Measurements from ENCODE around the gene ICA1L. TPM values are rescaled to one million over a fixed set of nuclear protein-coding genes. Genes with fewer than 3 reads are reported as not detected.

Gene ICA1L
- total and polyA plus RNA-seq, 12 donors: 7.2 to 17.5 (median 8.4) TPM

GRCh38 chr2:202782940-202783558, 88.5 kb downstream of the ICA1L start:
- intact Hi-C loops (cut with DNase I): no loop called here
- no peaks in the 10 kb centered on the region for H3K9me3 ChIP-seq (replicated peaks in 1 of 3)
- DNase-seq: no peak
- H3K36me3 ChIP-seq (replicated peaks in 1 of 2): no peaks in the 10 kb centered on the region
- no peak for TF ChIP-seq POLR2A (IDR thresholded peaks at IDR 0.05)
- TF ChIP-seq CTCF (IDR thresholded peaks at IDR 0.05): no peak
- WGBS, 4 donors: 28 to 39% (median 35%) methylated on average over 3 of the region's 3 CpGs
- no peaks in the 10 kb centered on the region for H3K27me3 ChIP-seq
- peak overlapping the region; percentile 47 to 89 (median 70) for H3K27ac ChIP-seq
- no peak overlapping the region for H3K4me3 ChIP-seq
- H3K4me1 ChIP-seq (replicated peaks in 1 of 2): peaks cover 9 to 29% of the 10 kb centered on the region in 2 donors

- Histone ChIP-seq H3K4me3 (no peak overlapping the region), H3K9me3 (replicated peaks in 1 of 3) (no peaks in the 10 kb centered on the region), H3K27me3 (no peaks in the 10 kb centered on the region), H3K36me3 (replicated peaks in 1 of 2) (no peaks in the 10 kb centered on the region), H3K4me1 (replicated peaks in 1 of 2) (peaks cover 9 to 23% of the 10 kb centered on the region in 2 donors), H3K27ac (no peak overlapping the region)
- intact Hi-C loops (cut with DNase I): no loop called here
- no peak for DNase-seq
- TF ChIP-seq POLR2A (IDR thresholded peaks at IDR 0.05) (no peak), CTCF (IDR thresholded peaks at IDR 0.05) (no peak)
These were observed 91.0 kb downstream of the ICA1L start for GRCh38 chr2:202780514-202781021.

GRCh38 chr2:202778217-202778616, 93.3 kb downstream of the ICA1L start:
- H3K4me3 ChIP-seq: no peak overlapping the region
- WGBS, 4 donors: 82 to 97% (median 85%) methylated on average over 2 of the region's 2 CpGs
- TF ChIP-seq POLR2A (IDR thresholded peaks at IDR 0.05): no peak
- TF ChIP-seq CTCF (IDR thresholded peaks at IDR 0.05): no peak
- H3K36me3 ChIP-seq (replicated peaks in 1 of 2): no peaks in the 10 kb centered on the region
- H3K4me1 ChIP-seq (replicated peaks in 1 of 2): peaks cover 5 to 30% of the 10 kb centered on the region in 2 donors
- H3K27me3 ChIP-seq: no peaks in the 10 kb centered on the region
- H3K9me3 ChIP-seq (replicated peaks in 1 of 3): no peaks in the 10 kb centered on the region
- intact Hi-C loops (cut with DNase I): no loop called here
- DNase-seq: no peak
- H3K27ac ChIP-seq: no peak overlapping the region

- peaks cover 13 to 35% of the 10 kb centered on the region in 2 donors for H3K4me1 ChIP-seq (replicated peaks in 1 of 2)
- no peak for DNase-seq
- H3K9me3 ChIP-seq (replicated peaks in 1 of 3): no peaks in the 10 kb centered on the region
- intact Hi-C loops (cut with DNase I): no loop called here
- no peaks in the 10 kb centered on the region for H3K36me3 ChIP-seq (replicated peaks in 1 of 2)
- no peak overlapping the region for H3K4me3 ChIP-seq
- WGBS, 4 donors: 88 to 92% (median 90%) methylated on average over 30 to 37 of the region's 37 CpGs
- TF ChIP-seq CTCF (IDR thresholded peaks at IDR 0.05): no peak
- TF ChIP-seq POLR2A (IDR thresholded peaks at IDR 0.05): no peak
- H3K27ac ChIP-seq: peak overlapping the region in 4 of 5 donors; percentile 37 to 81 (median 58)
- no peaks in the 10 kb centered on the region for H3K27me3 ChIP-seq
These were observed 97.5 kb downstream of the ICA1L start for GRCh38 chr2:202774104-202774503.

Measured in adrenal gland (tissue), 12 donors.